ENCODE measurements around the gene EEF1B2. TPM values are rescaled to one million over a fixed set of nuclear protein-coding genes. Genes with fewer than 3 reads are reported as not detected.

The EEF1B2 gene
- total RNA-seq, 1 experiment from 2014 or later, result 768 TPM

- no CpG with 5 or more reads among the region's 3 CpGs for WGBS (ENCODE audit: extremely low coverage, insufficient read length, low lambda C conversion rate)
- no peak overlapping the region for H3T11ph ChIP-seq (ENCODE audit: low read length)
Observed at GRCh38 chr2:206112108-206112507, 47.6 kb upstream of the EEF1B2 start.

More at GRCh38 chr2:206112108-206112507, 47.6 kb upstream of the EEF1B2 start:
- Histone ChIP-seq H3K23me2 (ENCODE audit: insufficient read length, low read depth, low read length, poor library complexity, severe bottlenecking) (no peaks in the 10 kb centered on the region), H4K5ac (ENCODE audit: insufficient read length, low read depth, low read length) (no peak overlapping the region), H2BK5ac (ENCODE audit: insufficient read length, low read length) (no peak overlapping the region), H3K4ac (ENCODE audit: low read depth, low read length) (no peak overlapping the region), H3K4me1 (ENCODE audit: insufficient read depth, low read length) (no peaks in the 10 kb centered on the region), H3K79me1 (ENCODE audit: insufficient read depth, low read depth, low read length, poor library complexity, severe bottlenecking) (no peaks in the 10 kb centered on the region), H2BK15ac (ENCODE audit: low read depth, low read length) (no peak overlapping the region), H2BK12ac (ENCODE audit: insufficient read length, low read depth, low read length) (no peak overlapping the region), H4K8ac (replicated peaks; ENCODE audit: insufficient read length, low read depth, low read length) (no peak overlapping the region), H2AK5ac (ENCODE audit: insufficient read length, low read length) (no peak overlapping the region), H3K4me2 (ENCODE audit: insufficient read depth, insufficient read length, low read length) (no peak overlapping the region), H3K9me3 (ENCODE audit: control insufficient read depth, low read depth, low read length) (no peaks in the 10 kb centered on the region), H3K14ac (ENCODE audit: insufficient read depth, low read length) (no peak overlapping the region), H2BK20ac (ENCODE audit: low read depth, low read length, poor library complexity, severe bottlenecking) (no peak overlapping the region), H3K9ac (ENCODE audit: extremely low read depth, insufficient read length, low read length) (no peak overlapping the region), H3K18ac (ENCODE audit: insufficient read length, low read depth, low read length) (no peak overlapping the region), H3K56ac (ENCODE audit: insufficient read length, low read depth, low read length) (no peak overlapping the region), H4K20me1 (ENCODE audit: control insufficient read depth, insufficient read depth, insufficient read length) (no peaks in the 10 kb centered on the region), H4K91ac (ENCODE audit: insufficient read length, low read depth, low read length) (no peak overlapping the region), H3K27me3 (ENCODE audit: insufficient read depth, low read length) (no peaks in the 10 kb centered on the region), H2BK120ac (ENCODE audit: low read depth, low read length, poor library complexity, severe bottlenecking) (no peak overlapping the region), H3K79me2 (ENCODE audit: insufficient read depth, low read length) (no peaks in the 10 kb centered on the region), H3K27ac (ENCODE audit: insufficient read length, low read depth, low read length) (no peak overlapping the region), H2AFZ (ENCODE audit: low read length) (no peak overlapping the region), H3K23ac (ENCODE audit: insufficient read length, low read depth, low read length) (no peak overlapping the region)
- Mint-ChIP-seq H3K27ac (peak overlapping the region in 1 of 3 experiments; percentile 61; a peak in 1 of 7 replicates), H3K27me3 (ENCODE audit: low read depth) (no peaks in the 10 kb centered on the region), H3K36me3 (ENCODE audit: insufficient read depth in 1 of 3, low read depth in 3 of 3) (peaks cover 3 to 18% (median 17%) of the 10 kb centered on the region in 3 experiments; a peak in 6 of 7 replicates), H3K9me3 (no peaks in the 10 kb centered on the region), H3K4me3 (no peak overlapping the region), H3K4me1 (no peaks in the 10 kb centered on the region)
- TF ChIP-seq CTCF (conservative IDR thresholded peaks at IDR 0.05), result no peak
- DNase-seq, result no peak

All from H9 (cell line).